ENCODE data around the gene HNRNPM.
"Not testable (repeated sequence)": the region's sequence is repeated elsewhere in the genome, so short reads cannot be mapped to it uniquely, and the experiment has no call there.

The HNRNPM gene

GRCh38 chr19:8513687-8514504, 69.1 kb downstream of the HNRNPM start, which contains the start of gene ZNF414:
Gene ZNF414, minus strand, starts transcription at chr19:8514167. Its CDS starts 121 bp downstream, at chr19:8514046.
- DNase-seq: peak; percentile 91

- DNase-seq: not testable (repeated sequence)
Measured at GRCh38 chr19:8514505-8515009, 69.8 kb downstream of the HNRNPM start.

DNA sequence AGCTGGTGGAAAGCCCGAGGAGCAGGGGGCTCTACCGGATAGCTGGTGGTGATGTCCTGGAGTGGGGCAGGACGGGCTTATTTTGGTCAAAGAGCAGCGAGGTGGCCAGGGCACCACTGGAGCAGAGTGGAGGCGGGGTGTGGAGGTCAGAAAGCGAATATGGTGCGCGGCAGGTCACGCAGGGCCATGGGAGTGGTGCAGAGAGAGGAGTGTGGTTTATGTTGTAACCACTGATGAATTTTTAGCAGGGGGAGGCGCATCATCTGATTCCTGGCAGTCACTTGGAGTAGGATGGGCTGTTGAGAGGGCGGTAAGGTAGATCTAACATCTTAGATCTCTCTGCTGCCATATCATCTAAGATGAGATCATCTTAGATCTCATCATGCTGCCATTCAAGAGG, 70.5 kb downstream of the HNRNPM start:
- no peak for DNase-seq

GRCh38 chr19:8517551-8518442, 73.0 kb downstream of the HNRNPM start:
- DNase-seq: no peak

DNA sequence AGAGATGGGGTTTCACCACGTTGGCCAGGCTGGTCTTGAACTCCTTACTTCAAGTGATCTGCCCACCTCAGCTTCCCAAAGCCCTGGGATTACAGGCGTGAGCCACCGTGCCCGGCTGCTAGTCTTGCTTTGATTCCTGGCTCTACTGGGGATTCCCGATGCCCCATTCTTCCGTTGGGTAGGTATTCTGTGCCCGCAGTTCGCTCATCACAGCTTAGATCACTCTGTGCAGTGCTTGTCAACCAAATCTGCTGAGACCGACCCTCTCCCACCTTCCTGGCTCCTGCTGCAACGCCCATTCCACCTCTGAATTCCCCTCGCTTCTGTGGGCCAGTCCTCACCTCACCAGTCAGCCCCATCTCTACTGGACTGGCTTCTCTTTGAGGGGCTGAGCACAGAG, 73.8 kb downstream of the HNRNPM start:
- DNase-seq: no peak

- DNase-seq: no peak
Measured at GRCh38 chr19:8519388-8519787, 74.6 kb downstream of the HNRNPM start.

DNA sequence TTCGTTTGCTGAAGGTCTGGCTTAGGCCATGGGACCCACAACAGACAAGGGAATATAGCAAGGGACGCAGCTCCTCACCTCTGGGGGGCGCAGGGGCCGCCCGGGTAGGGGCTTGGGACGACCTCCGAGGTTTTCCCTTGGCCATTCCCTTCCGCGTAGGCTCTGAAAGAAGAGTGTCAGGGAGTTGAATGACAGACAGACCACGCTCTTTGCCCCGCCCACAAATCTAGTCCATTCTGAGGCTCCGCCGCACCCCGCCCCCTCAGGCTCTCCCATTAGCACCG, 80.6 kb downstream of the HNRNPM start:
- DNase-seq: no peak

DNA sequence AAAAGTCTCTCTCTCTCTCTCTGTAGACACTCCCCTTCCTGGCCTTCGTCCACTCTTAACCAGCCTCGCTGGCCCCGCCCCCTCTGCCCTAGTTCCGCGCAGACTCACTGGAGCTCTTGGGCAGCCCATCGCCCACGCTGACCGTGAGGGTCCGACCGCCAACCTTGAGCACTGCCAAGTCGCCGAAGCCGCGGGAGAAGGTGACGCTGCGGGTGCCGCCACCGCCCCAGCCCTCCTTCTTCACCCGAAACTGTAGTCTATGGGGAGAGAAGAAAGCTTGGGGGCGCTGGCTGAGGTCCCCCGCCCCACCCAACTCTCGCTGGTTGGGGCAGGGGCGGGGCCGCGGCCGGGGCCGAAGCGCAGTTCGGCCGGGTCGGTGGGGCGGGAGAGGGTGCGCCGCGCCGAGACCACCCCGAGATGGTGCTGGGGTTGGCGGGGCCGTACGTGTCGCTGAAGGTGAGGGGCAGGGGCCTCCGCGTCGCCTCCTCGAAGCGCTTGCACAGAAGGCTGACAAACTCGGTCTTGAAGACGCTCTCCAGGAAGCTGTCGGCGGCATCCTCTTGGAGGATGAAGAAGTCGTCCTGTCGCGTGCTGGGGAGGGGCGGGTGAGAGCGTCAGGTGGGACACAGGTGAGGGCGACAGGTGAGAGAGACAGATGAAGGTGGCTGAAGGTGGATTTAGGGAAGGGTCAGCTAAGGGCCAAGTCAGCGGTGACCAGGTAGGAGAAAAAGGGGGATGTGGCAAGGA, 81.7 kb downstream of the HNRNPM start:
- peak; percentile 69 for DNase-seq

GRCh38 chr19:8528500-8528899, 83.7 kb downstream of the HNRNPM start:
- DNase-seq: no peak

DNA sequence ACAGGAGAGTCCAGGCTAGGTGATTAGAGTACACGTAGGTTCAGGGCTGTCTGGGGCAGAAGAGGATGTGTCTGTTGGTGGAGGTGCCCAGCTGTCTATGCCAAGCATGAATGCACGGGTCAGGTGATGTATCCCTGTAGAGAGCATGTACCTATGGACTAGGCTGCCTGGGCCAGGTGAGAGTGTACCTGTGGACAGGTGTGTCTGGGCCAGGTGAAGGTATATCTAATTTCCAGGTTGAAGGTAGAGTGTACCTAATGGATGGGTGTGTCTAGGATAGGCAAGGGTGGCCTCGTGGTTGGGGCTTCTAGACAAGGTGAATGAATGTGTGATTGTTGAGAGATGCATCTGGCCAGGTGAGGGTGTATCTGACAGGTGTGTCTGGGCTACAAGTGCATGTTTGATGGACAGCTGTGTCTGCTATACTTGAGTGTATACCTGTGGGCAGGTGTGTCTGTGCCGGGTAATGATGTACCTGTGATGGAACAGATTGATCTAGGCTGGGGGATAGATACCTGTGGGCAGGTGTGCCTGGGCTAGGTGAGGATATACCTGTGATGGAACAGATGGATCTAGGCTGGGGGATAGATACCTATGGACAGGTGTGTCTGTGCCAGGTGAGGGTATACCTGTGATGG, 84.7 kb downstream of the HNRNPM start:
- DNase-seq: no peak

- DNase-seq: no peak
Measured at GRCh38 chr19:8530061-8530679, 85.4 kb downstream of the HNRNPM start.

- no peak for DNase-seq
Measured at GRCh38 chr19:8531470-8531869, 86.7 kb downstream of the HNRNPM start.

GRCh38 chr19:8532225-8532624, 87.5 kb downstream of the HNRNPM start:
- DNase-seq: no peak

- no peak for DNase-seq
Measured at GRCh38 chr19:8536282-8536681, 91.5 kb downstream of the HNRNPM start.

- no peak for DNase-seq
Measured at GRCh38 chr19:8537099-8537498, 92.3 kb downstream of the HNRNPM start.

Measured in NCI-H446 treated with DMSO at 0.1 percent for 48 hours (cell line).